ENCODE data around the gene PTGER1. TPM values are rescaled to one million over a fixed set of nuclear protein-coding genes. Genes with fewer than 3 reads are reported as not detected.

PTGER1 gene
- total and polyA plus RNA-seq, 9 of the 15 experiments (the other 6 are each of a cell fraction or from before 2014, with no cell fraction given), result 0.06 to 0.36 (median 0.31) TPM; not detected in 5

DNA sequence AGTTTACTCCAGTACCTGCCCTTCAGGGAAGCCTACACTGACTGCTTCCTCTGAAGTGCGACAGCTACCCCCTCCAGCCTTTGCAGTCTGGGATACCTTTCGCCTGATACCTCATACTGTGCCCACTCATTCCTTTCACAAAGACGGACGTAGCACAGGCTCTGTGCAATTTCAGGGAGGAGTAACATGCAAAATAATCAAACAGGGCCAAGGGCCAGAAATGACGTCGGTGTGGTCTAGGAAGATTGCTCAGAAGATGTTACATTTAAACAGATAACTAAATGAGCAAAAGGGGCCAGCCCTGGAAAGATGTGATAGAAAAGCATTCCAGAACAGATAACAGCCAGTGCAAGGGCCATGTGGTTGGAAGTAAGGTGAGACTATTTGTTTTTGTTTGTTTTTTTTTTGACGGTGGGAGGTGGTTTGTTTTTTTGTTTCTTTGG, 49.4 kb downstream of the PTGER1 start (continued):
- TF ChIP-seq, protein P1, sequence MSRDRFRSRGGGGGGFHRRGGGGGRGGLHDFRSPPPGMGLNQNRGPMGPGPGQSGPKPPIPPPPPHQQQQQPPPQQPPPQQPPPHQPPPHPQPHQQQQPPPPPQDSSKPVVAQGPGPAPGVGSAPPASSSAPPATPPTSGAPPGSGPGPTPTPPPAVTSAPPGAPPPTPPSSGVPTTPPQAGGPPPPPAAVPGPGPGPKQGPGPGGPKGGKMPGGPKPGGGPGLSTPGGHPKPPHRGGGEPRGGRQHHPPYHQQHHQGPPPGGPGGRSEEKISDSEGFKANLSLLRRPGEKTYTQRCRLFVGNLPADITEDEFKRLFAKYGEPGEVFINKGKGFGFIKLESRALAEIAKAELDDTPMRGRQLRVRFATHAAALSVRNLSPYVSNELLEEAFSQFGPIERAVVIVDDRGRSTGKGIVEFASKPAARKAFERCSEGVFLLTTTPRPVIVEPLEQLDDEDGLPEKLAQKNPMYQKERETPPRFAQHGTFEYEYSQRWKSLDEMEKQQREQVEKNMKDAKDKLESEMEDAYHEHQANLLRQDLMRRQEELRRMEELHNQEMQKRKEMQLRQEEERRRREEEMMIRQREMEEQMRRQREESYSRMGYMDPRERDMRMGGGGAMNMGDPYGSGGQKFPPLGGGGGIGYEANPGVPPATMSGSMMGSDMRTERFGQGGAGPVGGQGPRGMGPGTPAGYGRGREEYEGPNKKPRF (IDR thresholded peaks at IDR 0.05; ENCODE audit: low read depth, low read length), result no peak
- TF ChIP-seq ERF (CRISPR knock-in tag; IDR thresholded peaks at IDR 0.05) (no peak), STAT5B (CRISPR knock-in tag; IDR thresholded peaks at IDR 0.05) (no peak), ELF1 (tag; IDR thresholded peaks at IDR 0.05) (no peak), ZNF384 (IDR thresholded peaks at IDR 0.05; ENCODE audit: low read depth, low read length) (no peak), ZNF124 (CRISPR knock-in tag; IDR thresholded peaks at IDR 0.05) (no peak), NONO (IDR thresholded peaks at IDR 0.05; ENCODE audit: low read depth in 2 of 2, low read length in 1 of 2) (no peak), HMG20A (CRISPR knock-in tag; conservative IDR thresholded peaks at IDR 0.05) (no peak)
- TF ChIP-seq, protein P2, sequence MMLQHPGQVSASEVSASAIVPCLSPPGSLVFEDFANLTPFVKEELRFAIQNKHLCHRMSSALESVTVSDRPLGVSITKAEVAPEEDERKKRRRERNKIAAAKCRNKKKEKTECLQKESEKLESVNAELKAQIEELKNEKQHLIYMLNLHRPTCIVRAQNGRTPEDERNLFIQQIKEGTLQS (IDR thresholded peaks at IDR 0.05), result 0 out of 2 replicates have a peak, but pooled peaks have one; percentile 13
- TF ChIP-seq, protein P2 (CRISPR knock-in tag; conservative IDR thresholded peaks at IDR 0.05), result no peak
- TF ChIP-seq, protein P3, sequence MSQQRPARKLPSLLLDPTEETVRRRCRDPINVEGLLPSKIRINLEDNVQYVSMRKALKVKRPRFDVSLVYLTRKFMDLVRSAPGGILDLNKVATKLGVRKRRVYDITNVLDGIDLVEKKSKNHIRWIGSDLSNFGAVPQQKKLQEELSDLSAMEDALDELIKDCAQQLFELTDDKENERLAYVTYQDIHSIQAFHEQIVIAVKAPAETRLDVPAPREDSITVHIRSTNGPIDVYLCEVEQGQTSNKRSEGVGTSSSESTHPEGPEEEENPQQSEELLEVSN (IDR thresholded peaks at IDR 0.05; ENCODE audit: borderline replicate concordance in 1 of 2, extremely low read depth in 1 of 2, insufficient read depth in 1 of 2, insufficient read length in 1 of 2, low read depth in 1 of 2, low read length in 1 of 2, poor library complexity in 1 of 2, severe bottlenecking in 1 of 2), result no peak
- TF ChIP-seq, protein P4, sequence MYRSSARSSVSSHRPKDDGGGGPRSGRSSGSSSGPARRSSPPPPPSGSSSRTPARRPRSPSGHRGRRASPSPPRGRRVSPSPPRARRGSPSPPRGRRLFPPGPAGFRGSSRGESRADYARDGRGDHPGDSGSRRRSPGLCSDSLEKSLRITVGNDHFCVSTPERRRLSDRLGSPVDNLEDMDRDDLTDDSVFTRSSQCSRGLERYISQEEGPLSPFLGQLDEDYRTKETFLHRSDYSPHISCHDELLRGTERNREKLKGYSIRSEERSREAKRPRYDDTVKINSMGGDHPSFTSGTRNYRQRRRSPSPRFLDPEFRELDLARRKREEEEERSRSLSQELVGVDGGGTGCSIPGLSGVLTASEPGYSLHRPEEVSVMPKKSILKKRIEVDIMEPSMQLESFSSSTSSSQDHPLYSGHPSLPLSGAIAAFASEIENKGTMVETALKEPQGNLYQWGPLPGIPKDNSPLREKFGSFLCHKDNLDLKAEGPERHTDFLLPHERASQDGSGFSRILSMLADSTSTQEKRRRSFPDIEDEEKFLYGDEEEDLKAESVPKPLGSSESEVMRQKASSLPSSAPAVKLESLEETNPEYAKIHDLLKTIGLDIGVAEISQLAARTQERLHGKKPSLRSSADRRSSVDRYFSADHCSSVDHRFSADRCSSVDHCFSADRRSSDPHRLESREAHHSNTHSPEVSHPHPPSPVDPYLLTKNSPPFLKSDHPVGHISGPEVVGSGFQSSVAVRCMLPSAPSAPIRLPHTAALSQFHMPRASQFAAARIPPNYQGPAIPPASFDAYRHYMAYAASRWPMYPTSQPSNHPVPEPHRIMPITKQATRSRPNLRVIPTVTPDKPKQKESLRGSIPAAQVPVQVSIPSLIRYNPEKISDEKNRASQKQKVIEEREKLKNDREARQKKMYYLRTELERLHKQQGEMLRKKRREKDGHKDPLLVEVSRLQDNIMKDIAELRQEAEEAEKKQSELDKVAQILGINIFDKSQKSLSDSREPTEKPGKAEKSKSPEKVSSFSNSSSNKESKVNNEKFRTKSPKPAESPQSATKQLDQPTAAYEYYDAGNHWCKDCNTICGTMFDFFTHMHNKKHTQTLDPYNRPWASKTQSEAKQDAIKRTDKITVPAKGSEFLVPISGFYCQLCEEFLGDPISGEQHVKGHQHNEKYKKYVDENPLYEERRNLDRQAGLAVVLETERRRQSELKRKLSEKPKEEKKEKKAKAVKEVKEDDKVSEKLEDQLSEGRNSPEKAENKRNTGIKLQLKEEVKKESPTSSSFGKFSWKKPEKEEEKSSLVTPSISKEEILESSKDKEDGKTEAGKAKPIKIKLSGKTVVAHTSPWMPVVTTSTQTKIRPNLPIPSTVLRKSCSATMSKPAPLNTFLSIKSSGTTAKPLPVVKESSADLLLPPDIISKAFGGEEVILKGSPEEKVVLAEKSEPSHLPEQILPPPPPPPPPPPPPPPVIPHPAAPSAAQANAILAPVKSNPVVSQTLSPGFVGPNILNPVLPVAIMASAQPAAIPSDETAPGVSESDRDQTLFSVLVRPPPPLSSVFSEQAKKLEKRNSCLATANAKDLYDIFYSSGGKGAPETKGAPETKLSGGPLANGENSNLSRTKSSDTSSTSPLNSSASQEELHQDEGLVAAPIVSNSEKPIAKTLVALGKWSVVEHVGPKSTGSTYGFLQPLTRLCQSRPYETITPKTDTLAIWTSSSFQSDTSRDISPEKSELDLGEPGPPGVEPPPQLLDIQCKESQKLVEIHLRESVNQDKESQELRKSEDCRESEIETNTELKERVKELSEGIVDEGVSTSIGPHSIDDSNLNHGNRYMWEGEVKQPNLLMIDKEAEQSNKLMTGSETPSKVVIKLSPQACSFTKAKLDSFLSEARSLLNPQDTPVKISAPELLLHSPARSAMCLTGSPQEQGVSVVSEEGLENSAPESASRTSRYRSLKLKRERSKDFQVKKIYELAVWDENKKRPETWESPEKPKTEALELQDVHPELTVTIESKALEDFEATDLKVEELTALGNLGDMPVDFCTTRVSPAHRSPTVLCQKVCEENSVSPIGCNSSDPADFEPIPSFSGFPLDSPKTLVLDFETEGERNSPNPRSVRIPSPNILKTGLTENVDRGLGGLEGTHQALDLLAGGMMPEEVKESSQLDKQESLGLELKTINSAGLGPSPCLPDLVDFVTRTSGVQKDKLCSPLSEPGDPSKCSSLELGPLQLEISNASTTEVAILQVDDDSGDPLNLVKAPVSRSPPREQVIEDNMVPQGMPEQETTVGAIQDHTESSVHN (IDR thresholded peaks at IDR 0.05; ENCODE audit: borderline replicate concordance in 1 of 2, low read depth in 1 of 2), result no peak
- TF ChIP-seq, protein P5, sequence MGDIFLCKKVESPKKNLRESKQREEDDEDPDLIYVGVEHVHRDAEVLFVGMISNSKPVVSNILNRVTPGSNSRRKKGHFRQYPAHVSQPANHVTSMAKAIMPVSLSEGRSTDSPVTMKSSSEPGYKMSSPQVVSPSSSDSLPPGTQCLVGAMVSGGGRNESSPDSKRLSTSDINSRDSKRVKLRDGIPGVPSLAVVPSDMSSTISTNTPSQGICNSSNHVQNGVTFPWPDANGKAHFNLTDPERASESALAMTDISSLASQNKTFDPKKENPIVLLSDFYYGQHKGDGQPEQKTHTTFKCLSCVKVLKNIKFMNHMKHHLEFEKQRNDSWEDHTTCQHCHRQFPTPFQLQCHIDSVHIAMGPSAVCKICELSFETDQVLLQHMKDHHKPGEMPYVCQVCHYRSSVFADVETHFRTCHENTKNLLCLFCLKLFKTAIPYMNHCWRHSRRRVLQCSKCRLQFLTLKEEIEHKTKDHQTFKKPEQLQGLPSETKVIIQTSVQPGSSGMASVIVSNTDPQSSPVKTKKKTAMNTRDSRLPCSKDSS (IDR thresholded peaks at IDR 0.05; ENCODE audit: low read depth, partially characterized antibody), result no peak
